Gastroesophageal sphincter (tissue), 4 donors: ENCODE results near the gene SLC8A1. TPM values are rescaled to one million over a fixed set of nuclear protein-coding genes. Genes with fewer than 3 reads are reported as not detected.

Source experiments
- ATAC-seq: fragments of 150-250 bp; one replicate; pipeline ENCODE4 v1.9.1; 2016; ENCODE audit warnings: mild to moderate bottlenecking, moderate library complexity
- H3K27ac ChIP-seq, 4 donors: fragments of 200-600 bp; sonication (generic) in 3 of 4; 1 replicate in 3 of 4; 2 replicates in 1 of 4; pipeline ENCODE4 v1.5.1; 2016 to 2019
- H3K27me3 ChIP-seq: fragments of 200-600 bp; sonication (generic); one replicate; pipeline ENCODE4 v1.5.1; 2019
- H3K36me3 ChIP-seq, 2 donors: fragments of 200-600 bp; sonication (generic); one replicate each; pipeline ENCODE4 v1.5.1; 2019; ENCODE audit warnings: control low read depth in 1 of 2
- H3K4me1 ChIP-seq, 3 donors: fragments of 200-600 bp; sonication (generic); 1 replicate in 2 of 3; 2 replicates in 1 of 3; pipeline ENCODE4 v1.5.1; 2016 to 2019; ENCODE audit warnings: control low read depth in 2 of 3
- H3K4me3 ChIP-seq, 2 donors: fragments of 200-600 bp; sonication (generic); one replicate each; pipeline ENCODE4 v1.5.1; 2019; ENCODE audit warnings: mild to moderate bottlenecking in 1 of 2, moderate library complexity in 1 of 2
- H3K9me3 ChIP-seq, 3 donors: fragments of 200-600 bp; sonication (generic); one replicate each; pipeline ENCODE4 v1.5.1; 2017 to 2019; ENCODE audit warnings: control low read depth in 2 of 3
- EP300 ChIP-seq: sonication (generic); formaldehyde crosslinking; IDR thresholded peaks from one replicate; pipeline ENCODE4 v1.6.1; 2017; ENCODE audit warnings: antibody characterized with exemption, mild to moderate bottlenecking
- POLR2A ChIP-seq, 2 donors: fragments of 450-650 bp; IDR thresholded peaks; one replicate each; pipeline ENCODE4 v1.6.1; 2017; ENCODE audit warnings: antibody characterized with exemption in 2 of 2, mild to moderate bottlenecking in 2 of 2, moderate library complexity in 1 of 2
- POLR2AphosphoS5 ChIP-seq: sonication (generic); formaldehyde crosslinking; IDR thresholded peaks from one replicate; pipeline ENCODE4 v1.6.1; 2017; ENCODE audit warnings: antibody characterized with exemption
- WGBS, 2 donors: methylation state at CpG; one replicate each; pipeline ENCODE4 v1.1.5; 2018; ENCODE audit warnings: low coverage in 1 of 2; 5-methylcytosine and 5-hydroxymethylcytosine counted together
- total RNA-seq, 4 donors: library from RNA; depleted of rRNA; stranded (reverse); fragments of >200 nt; gene quantifications; one replicate each; pipeline ENCODE4 v1.1.0, GENCODE V29; 2016
- TF ChIP-seq, protein P1 (sequence below), 4 experiments: fragments of 200-600 bp in 2 of 4; fragments of 450-650 bp in 2 of 4; sonication (generic) in 1 of 4; IDR thresholded peaks; one replicate each; pipeline ENCODE4 v1.5.1; 2017 to 2019; ENCODE audit warnings: antibody characterized with exemption in 4 of 4, mild to moderate bottlenecking in 2 of 4, moderate library complexity in 2 of 4

SLC8A1 gene
- total RNA-seq, 4 donors from 2014 or later, result 76.3 to 168 (median 146) TPM

DNA sequence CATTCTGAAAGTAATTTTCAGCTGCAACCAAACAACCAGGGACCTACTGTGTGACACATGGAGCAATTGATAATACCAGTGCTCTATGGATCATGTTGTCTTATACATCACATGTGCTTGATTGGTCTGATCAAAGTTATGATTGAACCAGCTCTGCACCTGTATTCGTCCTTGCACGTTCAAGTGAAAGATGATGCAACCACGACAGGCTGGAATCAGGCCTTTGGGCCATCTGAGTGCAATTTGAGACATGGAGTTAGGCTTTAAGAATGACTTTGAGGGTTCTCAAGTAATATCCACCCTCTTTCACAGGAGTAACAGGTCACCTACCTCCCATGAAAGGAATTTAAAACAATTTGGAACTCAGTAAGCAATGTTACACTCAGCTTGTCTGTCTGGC, 165.2 kb downstream of the SLC8A1 start:
- Histone ChIP-seq H3K4me3 (no peak overlapping the region), H3K27me3 (no peaks in the 10 kb centered on the region), H3K36me3 (no peaks in the 10 kb centered on the region), H3K4me1 (peaks cover 0 to 60% (median 4%) of the 10 kb centered on the region in 3 donors), H3K27ac (no peak overlapping the region), H3K9me3 (no peaks in the 10 kb centered on the region)
- ATAC-seq, result no peak
- TF ChIP-seq, protein P1, sequence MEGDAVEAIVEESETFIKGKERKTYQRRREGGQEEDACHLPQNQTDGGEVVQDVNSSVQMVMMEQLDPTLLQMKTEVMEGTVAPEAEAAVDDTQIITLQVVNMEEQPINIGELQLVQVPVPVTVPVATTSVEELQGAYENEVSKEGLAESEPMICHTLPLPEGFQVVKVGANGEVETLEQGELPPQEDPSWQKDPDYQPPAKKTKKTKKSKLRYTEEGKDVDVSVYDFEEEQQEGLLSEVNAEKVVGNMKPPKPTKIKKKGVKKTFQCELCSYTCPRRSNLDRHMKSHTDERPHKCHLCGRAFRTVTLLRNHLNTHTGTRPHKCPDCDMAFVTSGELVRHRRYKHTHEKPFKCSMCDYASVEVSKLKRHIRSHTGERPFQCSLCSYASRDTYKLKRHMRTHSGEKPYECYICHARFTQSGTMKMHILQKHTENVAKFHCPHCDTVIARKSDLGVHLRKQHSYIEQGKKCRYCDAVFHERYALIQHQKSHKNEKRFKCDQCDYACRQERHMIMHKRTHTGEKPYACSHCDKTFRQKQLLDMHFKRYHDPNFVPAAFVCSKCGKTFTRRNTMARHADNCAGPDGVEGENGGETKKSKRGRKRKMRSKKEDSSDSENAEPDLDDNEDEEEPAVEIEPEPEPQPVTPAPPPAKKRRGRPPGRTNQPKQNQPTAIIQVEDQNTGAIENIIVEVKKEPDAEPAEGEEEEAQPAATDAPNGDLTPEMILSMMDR (IDR thresholded peaks at IDR 0.05), result no peak
- no peak for TF ChIP-seq POLR2AphosphoS5
- no peak for TF ChIP-seq EP300
- no peak for TF ChIP-seq POLR2A (IDR thresholded peaks at IDR 0.05)
- 79 to 95% methylated on average over 3 of the region's 3 CpGs for WGBS, 2 donors

GRCh38 chr2:40285391-40285790, 166.5 kb downstream of the SLC8A1 start:
- Histone ChIP-seq H3K27me3 (no peaks in the 10 kb centered on the region), H3K36me3 (no peaks in the 10 kb centered on the region), H3K27ac (peak overlapping the region in 3 of 4 donors; percentile 28 to 56 (median 44)), H3K9me3 (no peaks in the 10 kb centered on the region), H3K4me3 (no peak overlapping the region), H3K4me1 (peaks cover 3 to 74% (median 10%) of the 10 kb centered on the region in 3 donors)
- TF ChIP-seq EP300, result no peak
- TF ChIP-seq, protein P1 (IDR thresholded peaks at IDR 0.05), result no peak
- TF ChIP-seq POLR2AphosphoS5, result no peak
- no peak for TF ChIP-seq POLR2A (IDR thresholded peaks at IDR 0.05)
- ATAC-seq, result no peak

GRCh38 chr2:40284797-40285196, 167.1 kb downstream of the SLC8A1 start:
- TF ChIP-seq POLR2AphosphoS5, result no peak
- TF ChIP-seq, protein P1 (IDR thresholded peaks at IDR 0.05), result peak in 2 of 4 experiments; percentile 10 to 25
- no peak for TF ChIP-seq POLR2A (IDR thresholded peaks at IDR 0.05)
- Histone ChIP-seq H3K4me1 (peaks cover 3 to 80% (median 10%) of the 10 kb centered on the region in 3 donors), H3K9me3 (no peaks in the 10 kb centered on the region), H3K36me3 (no peaks in the 10 kb centered on the region), H3K27me3 (no peaks in the 10 kb centered on the region), H3K27ac (peak overlapping the region in 3 of 4 donors; percentile 28 to 56 (median 44)), H3K4me3 (no peak overlapping the region)
- no peak for ATAC-seq
- WGBS, 2 donors, result 71 to 73% methylated on average over 1 of the region's 1 CpG

DNA sequence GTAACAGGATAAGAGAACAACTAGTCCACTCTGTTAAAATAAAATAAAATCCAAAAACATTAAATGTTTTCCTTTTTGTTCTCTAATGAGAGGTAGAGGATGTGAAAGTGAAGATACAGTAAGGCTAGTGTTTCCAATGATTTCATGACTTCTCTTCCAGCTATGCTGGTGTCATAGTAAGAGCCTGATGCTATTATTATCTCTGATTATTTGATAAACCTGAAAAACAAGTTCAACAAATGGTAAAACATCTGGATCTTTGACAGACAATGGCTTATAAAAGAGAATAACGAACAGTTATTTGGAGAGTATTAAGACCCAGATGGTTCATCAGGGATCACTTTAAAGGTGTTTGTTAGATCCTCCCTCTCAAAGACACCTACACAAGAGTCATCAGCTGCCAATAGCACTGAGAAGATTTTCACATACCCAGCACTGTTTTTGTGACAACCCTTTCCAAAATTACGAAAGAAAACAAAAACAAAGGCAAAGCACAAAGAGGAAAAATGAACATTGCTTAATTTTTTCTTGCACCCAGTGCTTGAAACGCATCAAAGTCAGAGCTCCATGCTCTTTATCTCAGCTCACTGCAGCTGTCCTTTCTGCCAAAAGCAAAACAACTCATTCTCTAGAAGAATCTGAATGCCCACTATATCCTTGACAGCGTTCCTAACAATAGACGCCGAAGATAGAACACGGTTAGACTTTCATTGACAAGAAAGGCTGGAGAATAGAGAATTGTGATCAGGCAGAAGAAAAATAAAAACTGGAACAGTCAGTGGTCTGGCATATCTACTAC, 168.6 kb downstream of the SLC8A1 start:
- H3K4me3 ChIP-seq, result no peak overlapping the region
- WGBS, 2 donors, result 52 to 64% methylated on average over 5 to 7 of the region's 7 CpGs

More for the DNA sequence above, 168.6 kb downstream of the SLC8A1 start:
- ATAC-seq, result no peak
- Histone ChIP-seq H3K27ac (peak overlapping the region; percentile 75 to 93 (median 86)), H3K27me3 (no peaks in the 10 kb centered on the region), H3K36me3 (no peaks in the 10 kb centered on the region), H3K9me3 (no peaks in the 10 kb centered on the region), H3K4me1 (peaks cover 6 to 93% (median 14%) of the 10 kb centered on the region in 3 donors)
- TF ChIP-seq, protein P1 (IDR thresholded peaks at IDR 0.05), result no peak
- TF ChIP-seq EP300 (no peak), POLR2AphosphoS5 (no peak), POLR2A (IDR thresholded peaks at IDR 0.05) (no peak)
